Ovary (tissue), 3 donors: ENCODE results near the gene PRKG1.

Experiments used
- POLR2A ChIP-seq: fragments of 450-650 bp; IDR thresholded peaks from one replicate; pipeline ENCODE4 v1.6.1; 2017; ENCODE audit warnings: antibody characterized with exemption, mild to moderate bottlenecking, moderate library complexity
- TF ChIP-seq, protein P1 (sequence below), 3 donors: fragments of 450-650 bp in 2 of 3; fragments of 200-600 bp in 1 of 3; IDR thresholded peaks; one replicate each; pipeline versions ENCODE4 v1.5.1 to v1.8.0; 2016 to 2022; ENCODE audit warnings: antibody characterized with exemption in 3 of 3, mild to moderate bottlenecking in 1 of 3
- donor health status: DM: no; HTN: no; CAD: no.

DNA sequence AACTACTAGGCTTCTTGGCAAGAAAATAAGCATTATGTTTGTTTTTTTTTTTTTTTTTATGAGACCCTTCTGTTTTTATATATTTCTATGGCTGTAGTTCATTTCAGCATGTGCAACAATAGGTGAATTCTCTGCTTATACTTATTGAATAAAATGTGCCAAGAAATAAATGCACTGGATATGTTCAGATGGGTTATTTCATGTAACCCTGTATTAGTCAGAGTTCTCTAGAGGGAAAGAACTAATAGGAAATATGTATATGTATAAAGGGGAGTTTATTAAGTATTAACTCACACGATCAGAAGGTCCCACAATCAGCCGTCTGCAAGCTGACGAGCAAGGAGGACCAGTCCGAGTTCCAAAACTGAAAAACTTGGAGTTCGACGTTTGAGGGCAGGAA lies 332.3 kb downstream of the PRKG1 start:
- no peak for TF ChIP-seq POLR2A
- TF ChIP-seq, protein P1, sequence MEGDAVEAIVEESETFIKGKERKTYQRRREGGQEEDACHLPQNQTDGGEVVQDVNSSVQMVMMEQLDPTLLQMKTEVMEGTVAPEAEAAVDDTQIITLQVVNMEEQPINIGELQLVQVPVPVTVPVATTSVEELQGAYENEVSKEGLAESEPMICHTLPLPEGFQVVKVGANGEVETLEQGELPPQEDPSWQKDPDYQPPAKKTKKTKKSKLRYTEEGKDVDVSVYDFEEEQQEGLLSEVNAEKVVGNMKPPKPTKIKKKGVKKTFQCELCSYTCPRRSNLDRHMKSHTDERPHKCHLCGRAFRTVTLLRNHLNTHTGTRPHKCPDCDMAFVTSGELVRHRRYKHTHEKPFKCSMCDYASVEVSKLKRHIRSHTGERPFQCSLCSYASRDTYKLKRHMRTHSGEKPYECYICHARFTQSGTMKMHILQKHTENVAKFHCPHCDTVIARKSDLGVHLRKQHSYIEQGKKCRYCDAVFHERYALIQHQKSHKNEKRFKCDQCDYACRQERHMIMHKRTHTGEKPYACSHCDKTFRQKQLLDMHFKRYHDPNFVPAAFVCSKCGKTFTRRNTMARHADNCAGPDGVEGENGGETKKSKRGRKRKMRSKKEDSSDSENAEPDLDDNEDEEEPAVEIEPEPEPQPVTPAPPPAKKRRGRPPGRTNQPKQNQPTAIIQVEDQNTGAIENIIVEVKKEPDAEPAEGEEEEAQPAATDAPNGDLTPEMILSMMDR (IDR thresholded peaks at IDR 0.05), result no peak
